ENCODE measurements around the gene ARHGEF28. TPM values are rescaled to one million over a fixed set of nuclear protein-coding genes. Genes with fewer than 3 reads are reported as not detected.

The ARHGEF28 gene
- total and polyA plus RNA-seq, 2 of the 4 experiments (the other 2 are of a cell fraction) = 3.6 to 16.0 TPM

GRCh38 chr5:73969195-73970036, 343.4 kb downstream of the ARHGEF28 start:
- Histone ChIP-seq H3K9me3 (ENCODE audit: control insufficient read depth, insufficient read depth, low read length) (no peaks in the 10 kb centered on the region), H3K4ac (ENCODE audit: low read depth, low read length) (no peak overlapping the region), H4K20me1 (ENCODE audit: insufficient read depth, low read length) (no peaks in the 10 kb centered on the region), H3K4me1 (ENCODE audit: control insufficient read depth, insufficient read depth, low read length) (no peaks in the 10 kb centered on the region), H3K4me2 (ENCODE audit: low read depth, low read length) (no peak overlapping the region), H2BK120ac (ENCODE audit: low read depth, low read length) (no peak overlapping the region), H3K27me3 (ENCODE audit: control insufficient read depth, insufficient read depth, low read length) (peaks cover 11% of the 10 kb centered on the region), H2BK20ac (ENCODE audit: low read depth, low read length) (no peak overlapping the region), H3K9me1 (ENCODE audit: insufficient read depth, low read length) (no peaks in the 10 kb centered on the region), H3K4me3 (ENCODE audit: insufficient read depth, low read depth, low read length) (no peak overlapping the region), H2BK15ac (ENCODE audit: low read depth, low read length) (no peak overlapping the region), H3K27ac (ENCODE audit: insufficient read depth, low read length) (no peak overlapping the region), H3K18ac (ENCODE audit: low read depth, low read length) (no peak overlapping the region), H2AK9ac (replicated peaks; ENCODE audit: low read depth, low read length, poor library complexity) (no peak overlapping the region), H3K9ac (ENCODE audit: low read depth, low read length) (no peak overlapping the region), H2AK5ac (ENCODE audit: low read depth, low read length) (no peak overlapping the region), H3K14ac (replicated peaks; ENCODE audit: low read depth, low read length) (no peak overlapping the region), H2BK5ac (ENCODE audit: low read depth, low read length, poor library complexity, severe bottlenecking) (no peak overlapping the region), H3K36me3 (ENCODE audit: control insufficient read depth, insufficient read depth, low read length) (no peaks in the 10 kb centered on the region), H2AFZ (replicated peaks; ENCODE audit: low read length, poor library complexity) (no peak overlapping the region), H4K8ac (ENCODE audit: low read depth in 2 of 2, low read length in 2 of 2) (no peak overlapping the region), H4K91ac (ENCODE audit: insufficient read depth, low read depth, low read length) (no peak overlapping the region), H3K23ac (ENCODE audit: low read depth, low read length) (no peak overlapping the region), H3K79me1 (ENCODE audit: low read depth in 1 of 2, low read length in 2 of 2) (no peaks in the 10 kb centered on the region), H4K5ac (ENCODE audit: low read depth, low read length) (no peak overlapping the region), H3K56ac (ENCODE audit: extremely low read depth, insufficient read depth, low read length) (no peak overlapping the region)
- no CpG with 5 or more reads among the region's 5 CpGs for WGBS, 2 experiments (ENCODE audit: extremely low coverage in 2 of 2, insufficient read length in 1 of 2)
- CTCF ChIA-PET = no interaction called here
- BruUV-seq (replicated peaks) = no TSS peak
- POLR2A ChIA-PET (ENCODE audit: unreplicated experiment) = no interaction called here
- dilution Hi-C loops (cut with HindIII; ENCODE audit: low sequenced_read_pairs, unreplicated experiment) (no loop called here), intact Hi-C loops (cut with micrococcal nuclease) (no loop called here), in situ Hi-C loops (cut with MboI; ENCODE audit: low sequenced_read_pairs) (no loop called here)
- ATAC-seq (ENCODE audit: low read depth) (no peak), DNase-seq (no peak)
- TF ChIP-seq, protein P1, sequence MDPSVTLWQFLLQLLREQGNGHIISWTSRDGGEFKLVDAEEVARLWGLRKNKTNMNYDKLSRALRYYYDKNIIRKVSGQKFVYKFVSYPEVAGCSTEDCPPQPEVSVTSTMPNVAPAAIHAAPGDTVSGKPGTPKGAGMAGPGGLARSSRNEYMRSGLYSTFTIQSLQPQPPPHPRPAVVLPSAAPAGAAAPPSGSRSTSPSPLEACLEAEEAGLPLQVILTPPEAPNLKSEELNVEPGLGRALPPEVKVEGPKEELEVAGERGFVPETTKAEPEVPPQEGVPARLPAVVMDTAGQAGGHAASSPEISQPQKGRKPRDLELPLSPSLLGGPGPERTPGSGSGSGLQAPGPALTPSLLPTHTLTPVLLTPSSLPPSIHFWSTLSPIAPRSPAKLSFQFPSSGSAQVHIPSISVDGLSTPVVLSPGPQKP (IDR thresholded peaks at IDR 0.05; ENCODE audit: borderline replicate concordance, low read depth, low read length) = no peak
- TF ChIP-seq NFE2L2 (IDR thresholded peaks at IDR 0.05; ENCODE audit: low read depth, low read length) (no peak), MAFK (IDR thresholded peaks at IDR 0.05; ENCODE audit: low read depth, low read length) (no peak), RCOR1 (IDR thresholded peaks at IDR 0.05; ENCODE audit: insufficient replicate concordance, low read length) (no peak), POLR2A (IDR thresholded peaks at IDR 0.05; ENCODE audit: low read depth, low read length) (no peak)
